Right hindlimb (tissue), 1 donor: ENCODE results near the gene RAB37.
A peak's percentile ranks its signal among the peaks of the same experiment; 100 is the strongest.

Source experiments
- DNase-seq: peaks from one replicate; pipeline ENCODE4 v3.0.0-alpha.2; 2018

RAB37 gene

GRCh38 chr17:74728702-74729075 is 8.4 kb upstream of the RAB37 start:
- no peak for DNase-seq

- no peak for DNase-seq
These were observed 7.7 kb upstream of the RAB37 start for GRCh38 chr17:74729368-74729767.

- DNase-seq, result no peak
These were observed 7.2 kb upstream of the RAB37 start for GRCh38 chr17:74729866-74730265.

- no peak for DNase-seq
These were observed 6.3 kb upstream of the RAB37 start for GRCh38 chr17:74730491-74731346.

GRCh38 chr17:74731347-74731605 is 5.8 kb upstream of the RAB37 start:
- DNase-seq, result no peak

GRCh38 chr17:74732042-74732867 is 4.8 kb upstream of the RAB37 start:
- no peak for DNase-seq

- DNase-seq, result no peak
These were observed 3.5 kb upstream of the RAB37 start for GRCh38 chr17:74733365-74734122.

- DNase-seq, result no peak
These were observed 2.8 kb upstream of the RAB37 start for GRCh38 chr17:74734256-74734655.

GRCh38 chr17:74737299-74738050 is 419 bp downstream of the RAB37 start:
- no peak for DNase-seq

- DNase-seq, result no peak
These were observed 1.3 kb downstream of the RAB37 start for GRCh38 chr17:74738051-74738996.

GRCh38 chr17:74739227-74739831 is 2.3 kb downstream of the RAB37 start:
- no peak for DNase-seq

GRCh38 chr17:74740173-74740572 is 3.1 kb downstream of the RAB37 start:
- no peak for DNase-seq

- DNase-seq, result no peak
These were observed 3.8 kb downstream of the RAB37 start for GRCh38 chr17:74740641-74741387.

GRCh38 chr17:74742153-74742515 is 5.1 kb downstream of the RAB37 start:
- no peak for DNase-seq

- no peak for DNase-seq
These were observed 6.0 kb downstream of the RAB37 start for GRCh38 chr17:74742978-74743545.

- no peak for DNase-seq
These were observed 6.7 kb downstream of the RAB37 start for GRCh38 chr17:74743755-74744154.

- DNase-seq, result no peak
These were observed 7.3 kb downstream of the RAB37 start for GRCh38 chr17:74744349-74744713.

- DNase-seq, result peak; percentile 67
These were observed 7.9 kb downstream of the RAB37 start for GRCh38 chr17:74744714-74745547.

GRCh38 chr17:74745548-74746177 is 8.6 kb downstream of the RAB37 start:
- peak; percentile 4 for DNase-seq
